ENCODE results near the gene TOGARAM2.

DNA sequence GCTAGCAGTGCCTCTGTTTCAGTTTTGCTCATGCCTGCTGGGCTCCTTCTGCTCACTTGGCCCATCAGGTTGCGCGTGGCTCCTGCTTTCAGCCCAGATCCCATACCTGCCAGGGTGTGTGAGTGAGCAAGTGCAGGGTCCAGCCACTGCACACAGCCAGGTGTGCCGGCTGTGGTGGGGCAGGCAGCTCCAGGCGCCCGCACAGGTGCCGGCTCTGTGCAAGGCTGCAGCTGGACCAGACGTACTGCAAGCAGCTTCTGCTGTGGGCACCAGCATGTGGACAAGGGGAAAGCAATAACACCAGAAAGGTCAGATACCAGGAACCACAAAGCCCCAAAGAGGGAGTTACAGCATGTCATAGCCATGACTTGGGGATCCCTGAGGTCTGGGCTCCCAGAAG, 98.8 kb downstream of the TOGARAM2 start:
- TF ChIP-seq ZNF24 (IDR thresholded peaks at IDR 0.05) (no peak), ZSCAN29 (IDR thresholded peaks at IDR 0.05) (no peak)
- TF ChIP-seq, protein P1, sequence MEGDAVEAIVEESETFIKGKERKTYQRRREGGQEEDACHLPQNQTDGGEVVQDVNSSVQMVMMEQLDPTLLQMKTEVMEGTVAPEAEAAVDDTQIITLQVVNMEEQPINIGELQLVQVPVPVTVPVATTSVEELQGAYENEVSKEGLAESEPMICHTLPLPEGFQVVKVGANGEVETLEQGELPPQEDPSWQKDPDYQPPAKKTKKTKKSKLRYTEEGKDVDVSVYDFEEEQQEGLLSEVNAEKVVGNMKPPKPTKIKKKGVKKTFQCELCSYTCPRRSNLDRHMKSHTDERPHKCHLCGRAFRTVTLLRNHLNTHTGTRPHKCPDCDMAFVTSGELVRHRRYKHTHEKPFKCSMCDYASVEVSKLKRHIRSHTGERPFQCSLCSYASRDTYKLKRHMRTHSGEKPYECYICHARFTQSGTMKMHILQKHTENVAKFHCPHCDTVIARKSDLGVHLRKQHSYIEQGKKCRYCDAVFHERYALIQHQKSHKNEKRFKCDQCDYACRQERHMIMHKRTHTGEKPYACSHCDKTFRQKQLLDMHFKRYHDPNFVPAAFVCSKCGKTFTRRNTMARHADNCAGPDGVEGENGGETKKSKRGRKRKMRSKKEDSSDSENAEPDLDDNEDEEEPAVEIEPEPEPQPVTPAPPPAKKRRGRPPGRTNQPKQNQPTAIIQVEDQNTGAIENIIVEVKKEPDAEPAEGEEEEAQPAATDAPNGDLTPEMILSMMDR (IDR thresholded peaks at IDR 0.05 in 2 of 3, conservative IDR thresholded peaks at IDR 0.05 in 1 of 3; ENCODE audit: control insufficient read depth in 2 of 3, extremely low read depth in 1 of 3, insufficient read depth in 1 of 3, low read depth in 3 of 3, low read length in 3 of 3), result no peak
- TF ChIP-seq, protein P2, sequence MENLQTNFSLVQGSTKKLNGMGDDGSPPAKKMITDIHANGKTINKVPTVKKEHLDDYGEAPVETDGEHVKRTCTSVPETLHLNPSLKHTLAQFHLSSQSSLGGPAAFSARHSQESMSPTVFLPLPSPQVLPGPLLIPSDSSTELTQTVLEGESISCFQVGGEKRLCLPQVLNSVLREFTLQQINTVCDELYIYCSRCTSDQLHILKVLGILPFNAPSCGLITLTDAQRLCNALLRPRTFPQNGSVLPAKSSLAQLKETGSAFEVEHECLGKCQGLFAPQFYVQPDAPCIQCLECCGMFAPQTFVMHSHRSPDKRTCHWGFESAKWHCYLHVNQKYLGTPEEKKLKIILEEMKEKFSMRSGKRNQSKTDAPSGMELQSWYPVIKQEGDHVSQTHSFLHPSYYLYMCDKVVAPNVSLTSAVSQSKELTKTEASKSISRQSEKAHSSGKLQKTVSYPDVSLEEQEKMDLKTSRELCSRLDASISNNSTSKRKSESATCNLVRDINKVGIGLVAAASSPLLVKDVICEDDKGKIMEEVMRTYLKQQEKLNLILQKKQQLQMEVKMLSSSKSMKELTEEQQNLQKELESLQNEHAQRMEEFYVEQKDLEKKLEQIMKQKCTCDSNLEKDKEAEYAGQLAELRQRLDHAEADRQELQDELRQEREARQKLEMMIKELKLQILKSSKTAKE (IDR thresholded peaks at IDR 0.05; ENCODE audit: low read depth, poor library complexity, severe bottlenecking), result no peak
- TF ChIP-seq, protein P3, sequence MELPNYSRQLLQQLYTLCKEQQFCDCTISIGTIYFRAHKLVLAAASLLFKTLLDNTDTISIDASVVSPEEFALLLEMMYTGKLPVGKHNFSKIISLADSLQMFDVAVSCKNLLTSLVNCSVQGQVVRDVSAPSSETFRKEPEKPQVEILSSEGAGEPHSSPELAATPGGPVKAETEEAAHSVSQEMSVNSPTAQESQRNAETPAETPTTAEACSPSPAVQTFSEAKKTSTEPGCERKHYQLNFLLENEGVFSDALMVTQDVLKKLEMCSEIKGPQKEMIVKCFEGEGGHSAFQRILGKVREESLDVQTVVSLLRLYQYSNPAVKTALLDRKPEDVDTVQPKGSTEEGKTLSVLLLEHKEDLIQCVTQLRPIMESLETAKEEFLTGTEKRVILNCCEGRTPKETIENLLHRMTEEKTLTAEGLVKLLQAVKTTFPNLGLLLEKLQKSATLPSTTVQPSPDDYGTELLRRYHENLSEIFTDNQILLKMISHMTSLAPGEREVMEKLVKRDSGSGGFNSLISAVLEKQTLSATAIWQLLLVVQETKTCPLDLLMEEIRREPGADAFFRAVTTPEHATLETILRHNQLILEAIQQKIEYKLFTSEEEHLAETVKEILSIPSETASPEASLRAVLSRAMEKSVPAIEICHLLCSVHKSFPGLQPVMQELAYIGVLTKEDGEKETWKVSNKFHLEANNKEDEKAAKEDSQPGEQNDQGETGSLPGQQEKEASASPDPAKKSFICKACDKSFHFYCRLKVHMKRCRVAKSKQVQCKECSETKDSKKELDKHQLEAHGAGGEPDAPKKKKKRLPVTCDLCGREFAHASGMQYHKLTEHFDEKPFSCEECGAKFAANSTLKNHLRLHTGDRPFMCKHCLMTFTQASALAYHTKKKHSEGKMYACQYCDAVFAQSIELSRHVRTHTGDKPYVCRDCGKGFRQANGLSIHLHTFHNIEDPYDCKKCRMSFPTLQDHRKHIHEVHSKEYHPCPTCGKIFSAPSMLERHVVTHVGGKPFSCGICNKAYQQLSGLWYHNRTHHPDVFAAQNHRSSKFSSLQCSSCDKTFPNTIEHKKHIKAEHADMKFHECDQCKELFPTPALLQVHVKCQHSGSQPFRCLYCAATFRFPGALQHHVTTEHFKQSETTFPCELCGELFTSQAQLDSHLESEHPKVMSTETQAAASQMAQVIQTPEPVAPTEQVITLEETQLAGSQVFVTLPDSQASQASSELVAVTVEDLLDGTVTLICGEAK (IDR thresholded peaks at IDR 0.05; ENCODE audit: borderline replicate concordance), result no peak
- TF ChIP-seq, protein P4, sequence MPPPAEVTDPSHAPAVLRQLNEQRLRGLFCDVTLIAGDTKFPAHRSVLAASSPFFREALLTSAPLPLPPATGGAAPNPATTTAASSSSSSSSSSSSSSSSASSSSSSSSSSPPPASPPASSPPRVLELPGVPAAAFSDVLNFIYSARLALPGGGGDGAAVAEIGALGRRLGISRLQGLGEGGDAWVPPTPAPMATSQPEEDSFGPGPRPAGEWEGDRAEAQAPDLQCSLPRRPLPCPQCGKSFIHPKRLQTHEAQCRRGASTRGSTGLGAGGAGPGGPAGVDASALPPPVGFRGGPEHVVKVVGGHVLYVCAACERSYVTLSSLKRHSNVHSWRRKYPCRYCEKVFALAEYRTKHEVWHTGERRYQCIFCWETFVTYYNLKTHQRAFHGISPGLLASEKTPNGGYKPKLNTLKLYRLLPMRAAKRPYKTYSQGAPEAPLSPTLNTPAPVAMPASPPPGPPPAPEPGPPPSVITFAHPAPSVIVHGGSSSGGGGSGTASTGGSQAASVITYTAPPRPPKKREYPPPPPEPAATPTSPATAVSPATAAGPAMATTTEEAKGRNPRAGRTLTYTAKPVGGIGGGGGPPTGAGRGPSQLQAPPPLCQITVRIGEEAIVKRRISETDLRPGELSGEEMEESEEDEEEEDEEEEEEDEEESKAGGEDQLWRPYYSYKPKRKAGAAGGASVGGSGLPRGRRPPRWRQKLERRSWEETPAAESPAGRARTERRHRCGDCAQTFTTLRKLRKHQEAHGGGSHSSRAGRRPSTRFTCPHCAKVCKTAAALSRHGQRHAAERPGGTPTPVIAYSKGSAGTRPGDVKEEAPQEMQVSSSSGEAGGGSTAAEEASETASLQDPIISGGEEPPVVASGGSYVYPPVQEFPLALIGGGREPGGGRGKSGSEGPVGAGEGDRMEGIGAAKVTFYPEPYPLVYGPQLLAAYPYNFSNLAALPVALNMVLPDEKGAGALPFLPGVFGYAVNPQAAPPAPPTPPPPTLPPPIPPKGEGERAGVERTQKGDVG (CRISPR knock-in tag; IDR thresholded peaks at IDR 0.05), result no peak
- TF ChIP-seq, protein P5, sequence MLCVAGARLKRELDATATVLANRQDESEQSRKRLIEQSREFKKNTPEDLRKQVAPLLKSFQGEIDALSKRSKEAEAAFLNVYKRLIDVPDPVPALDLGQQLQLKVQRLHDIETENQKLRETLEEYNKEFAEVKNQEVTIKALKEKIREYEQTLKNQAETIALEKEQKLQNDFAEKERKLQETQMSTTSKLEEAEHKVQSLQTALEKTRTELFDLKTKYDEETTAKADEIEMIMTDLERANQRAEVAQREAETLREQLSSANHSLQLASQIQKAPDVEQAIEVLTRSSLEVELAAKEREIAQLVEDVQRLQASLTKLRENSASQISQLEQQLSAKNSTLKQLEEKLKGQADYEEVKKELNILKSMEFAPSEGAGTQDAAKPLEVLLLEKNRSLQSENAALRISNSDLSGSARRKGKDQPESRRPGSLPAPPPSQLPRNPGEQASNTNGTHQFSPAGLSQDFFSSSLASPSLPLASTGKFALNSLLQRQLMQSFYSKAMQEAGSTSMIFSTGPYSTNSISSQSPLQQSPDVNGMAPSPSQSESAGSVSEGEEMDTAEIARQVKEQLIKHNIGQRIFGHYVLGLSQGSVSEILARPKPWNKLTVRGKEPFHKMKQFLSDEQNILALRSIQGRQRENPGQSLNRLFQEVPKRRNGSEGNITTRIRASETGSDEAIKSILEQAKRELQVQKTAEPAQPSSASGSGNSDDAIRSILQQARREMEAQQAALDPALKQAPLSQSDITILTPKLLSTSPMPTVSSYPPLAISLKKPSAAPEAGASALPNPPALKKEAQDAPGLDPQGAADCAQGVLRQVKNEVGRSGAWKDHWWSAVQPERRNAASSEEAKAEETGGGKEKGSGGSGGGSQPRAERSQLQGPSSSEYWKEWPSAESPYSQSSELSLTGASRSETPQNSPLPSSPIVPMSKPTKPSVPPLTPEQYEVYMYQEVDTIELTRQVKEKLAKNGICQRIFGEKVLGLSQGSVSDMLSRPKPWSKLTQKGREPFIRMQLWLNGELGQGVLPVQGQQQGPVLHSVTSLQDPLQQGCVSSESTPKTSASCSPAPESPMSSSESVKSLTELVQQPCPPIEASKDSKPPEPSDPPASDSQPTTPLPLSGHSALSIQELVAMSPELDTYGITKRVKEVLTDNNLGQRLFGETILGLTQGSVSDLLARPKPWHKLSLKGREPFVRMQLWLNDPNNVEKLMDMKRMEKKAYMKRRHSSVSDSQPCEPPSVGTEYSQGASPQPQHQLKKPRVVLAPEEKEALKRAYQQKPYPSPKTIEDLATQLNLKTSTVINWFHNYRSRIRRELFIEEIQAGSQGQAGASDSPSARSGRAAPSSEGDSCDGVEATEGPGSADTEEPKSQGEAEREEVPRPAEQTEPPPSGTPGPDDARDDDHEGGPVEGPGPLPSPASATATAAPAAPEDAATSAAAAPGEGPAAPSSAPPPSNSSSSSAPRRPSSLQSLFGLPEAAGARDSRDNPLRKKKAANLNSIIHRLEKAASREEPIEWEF (IDR thresholded peaks at IDR 0.05; ENCODE audit: insufficient replicate concordance, low read depth, low read length), result no peak
